Renal pelvis (tissue), 12 donors: Measurements from ENCODE around the gene TRNP1. TPM values are rescaled to one million over a fixed set of nuclear protein-coding genes. Genes with fewer than 3 reads are reported as not detected.
"Not testable (repeated sequence)": the region's sequence is repeated elsewhere in the genome, so short reads cannot be mapped to it uniquely, and the experiment has no call there.

Experiments
- DNase-seq: peaks from one replicate; pipeline ENCODE4 v3.0.0-alpha.2; 2013
- long read RNA-seq, 16 experiments: transcript quantifications; one replicate each; lab custom pipeline, GENCODE V29; 2026
- polyA plus RNA-seq, 3 donors: library from polyadenylated mRNA; unstranded; fragments of 120-200 nt; gene quantifications; one replicate each; pipeline ENCODE4 v1.2.1, GENCODE V29; 2013; ENCODE audit not compliant: insufficient read length in 3 of 3

The TRNP1 gene, protein sequence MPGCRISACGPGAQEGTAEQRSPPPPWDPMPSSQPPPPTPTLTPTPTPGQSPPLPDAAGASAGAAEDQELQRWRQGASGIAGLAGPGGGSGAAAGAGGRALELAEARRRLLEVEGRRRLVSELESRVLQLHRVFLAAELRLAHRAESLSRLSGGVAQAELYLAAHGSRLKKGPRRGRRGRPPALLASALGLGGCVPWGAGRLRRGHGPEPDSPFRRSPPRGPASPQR
- 1 to 10 TPM; 5.5 to 6.8 (median 6.0) TPM for polyA plus RNA-seq
- long read RNA-seq, donor 1, partial matches to known transcripts = 0 of 3 reads
- long read RNA-seq, donor 1, other reads (novel, unspliced or antisense) = 0 of 3 reads
- long read RNA-seq, donor 2, partial matches to known transcripts = 0 of 2 reads
- long read RNA-seq, donor 2, other reads (novel, unspliced or antisense) = 0 of 2 reads
- long read RNA-seq, donor 3, transcript TRNP1-201 (2 exons, 1,958 nt) = major isoform, 7 of 9 reads
- long read RNA-seq, donor 3, partial matches to known transcripts = 0 of 9 reads
- long read RNA-seq, donor 3, other reads (novel, unspliced or antisense) = 0 of 9 reads
- long read RNA-seq, donor 4, transcript TRNP1-201 (2 exons, 1,958 nt) = major isoform, 6 of 9 reads
- long read RNA-seq, donor 4, partial matches to known transcripts = 0 of 9 reads
- long read RNA-seq, donor 4, other reads (novel, unspliced or antisense) = 0 of 9 reads
- long read RNA-seq, donor 5, partial matches to known transcripts = 0 of 3 reads
- long read RNA-seq, donor 5, other reads (novel, unspliced or antisense) = 0 of 3 reads
- long read RNA-seq, donor 6, partial matches to known transcripts = 0 of 4 reads
- long read RNA-seq, donor 6, other reads (novel, unspliced or antisense) = 0 of 4 reads
- long read RNA-seq, donor 7, transcript TRNP1-201 (2 exons, 1,958 nt) = major isoform, 9 of 11 reads
- long read RNA-seq, donor 7, partial matches to known transcripts = 0 of 11 reads
- long read RNA-seq, donor 7, other reads (novel, unspliced or antisense) = 0 of 11 reads
- long read RNA-seq, donor 8 = 0 reads
- long read RNA-seq, donor 9, transcript TRNP1-201 (2 exons, 1,958 nt) = major isoform, 5 of 5 reads
- long read RNA-seq, donor 9, partial matches to known transcripts = 0 of 5 reads
- long read RNA-seq, donor 9, other reads (novel, unspliced or antisense) = 0 of 5 reads
- long read RNA-seq, donor 10, partial matches to known transcripts = 0 of 6 reads
- long read RNA-seq, donor 10, other reads (novel, unspliced or antisense) = 0 of 6 reads
- long read RNA-seq, donor 11, partial matches to known transcripts = 0 of 3 reads
- long read RNA-seq, donor 11, other reads (novel, unspliced or antisense) = 0 of 3 reads
- long read RNA-seq, donor 12, partial matches to known transcripts = 0 of 4 reads
- long read RNA-seq, donor 12, other reads (novel, unspliced or antisense) = 0 of 4 reads
- long read RNA-seq, donor 13, transcript TRNP1-201 (2 exons, 1,958 nt) = major isoform, 8 of 8 reads
- long read RNA-seq, donor 13, partial matches to known transcripts = 0 of 8 reads
- long read RNA-seq, donor 13, other reads (novel, unspliced or antisense) = 0 of 8 reads
- long read RNA-seq, donor 14 = 0 reads
- long read RNA-seq, donor 15, transcript TRNP1-202 (2 exons, 575 nt) = minor isoform, 5 of 41 reads
- long read RNA-seq, donor 15, transcript TRNP1-201 (2 exons, 1,958 nt) = major isoform, 36 of 41 reads
- long read RNA-seq, donor 15, partial matches to known transcripts = 0 of 41 reads
- long read RNA-seq, donor 15, other reads (novel, unspliced or antisense) = 0 of 41 reads
- long read RNA-seq, donor 16, partial matches to known transcripts = 0 of 2 reads
- long read RNA-seq, donor 16, other reads (novel, unspliced or antisense) = 0 of 2 reads

DNA sequence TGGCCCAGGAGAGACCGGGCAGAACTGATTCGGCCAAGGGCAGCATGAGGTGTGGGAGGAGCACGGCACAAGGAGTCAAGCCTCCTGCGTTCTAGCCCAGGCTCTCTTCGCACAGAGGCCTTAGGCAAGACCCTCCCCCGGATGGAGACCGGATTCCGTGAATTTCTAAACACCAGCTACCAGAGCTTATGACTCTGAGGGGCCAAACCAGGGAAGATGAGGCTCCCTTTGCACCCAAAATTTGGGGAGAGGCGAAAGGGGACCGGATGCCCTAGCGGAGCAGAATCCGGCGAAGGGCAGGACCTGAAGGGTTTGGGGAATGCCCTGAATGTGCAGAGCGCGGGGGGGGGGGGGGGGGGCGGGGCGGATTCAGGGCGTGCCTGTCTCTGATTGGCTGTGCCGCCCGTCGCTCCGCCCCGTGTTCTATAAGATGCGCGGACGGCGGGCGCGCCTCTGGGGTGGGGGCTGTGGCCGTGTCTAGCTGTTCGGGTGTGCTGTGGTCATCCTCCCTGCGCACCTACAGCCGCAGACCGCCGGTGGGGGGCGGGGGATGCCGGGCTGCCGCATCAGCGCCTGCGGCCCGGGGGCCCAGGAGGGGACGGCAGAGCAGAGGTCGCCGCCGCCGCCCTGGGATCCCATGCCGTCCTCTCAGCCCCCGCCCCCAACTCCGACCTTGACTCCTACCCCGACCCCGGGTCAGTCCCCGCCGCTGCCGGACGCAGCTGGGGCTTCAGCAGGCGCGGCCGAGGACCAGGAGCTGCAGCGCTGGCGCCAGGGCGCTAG is at the start of gene TRNP1:
TSS of gene TRNP1 (plus strand) at position 456 of the 783 bp plus-strand sequence. CDS start at position 551, 95 bp downstream.
- DNase-seq = peak; percentile 70

DNA sequence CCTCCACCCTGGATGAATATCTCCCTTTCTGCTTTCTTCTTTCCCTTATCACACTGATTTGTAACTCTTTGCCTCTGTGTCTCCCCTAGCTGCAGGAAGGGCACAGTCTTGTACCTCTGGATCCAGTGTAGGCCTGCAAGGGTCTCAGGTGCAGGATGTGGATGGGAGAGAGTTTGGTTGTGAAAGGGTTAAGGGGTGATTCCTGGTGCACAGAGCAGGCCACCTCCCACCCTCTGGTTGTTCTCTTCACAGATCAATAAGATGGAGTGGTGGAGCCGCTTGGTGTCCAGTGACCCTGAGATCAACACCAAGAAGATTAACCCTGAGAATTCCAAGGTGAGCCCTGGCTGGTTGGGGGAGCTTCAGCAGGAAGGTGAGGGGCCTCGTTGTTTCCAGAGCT is 48.4 kb upstream of the TRNP1 start:
- no peak for DNase-seq

DNA sequence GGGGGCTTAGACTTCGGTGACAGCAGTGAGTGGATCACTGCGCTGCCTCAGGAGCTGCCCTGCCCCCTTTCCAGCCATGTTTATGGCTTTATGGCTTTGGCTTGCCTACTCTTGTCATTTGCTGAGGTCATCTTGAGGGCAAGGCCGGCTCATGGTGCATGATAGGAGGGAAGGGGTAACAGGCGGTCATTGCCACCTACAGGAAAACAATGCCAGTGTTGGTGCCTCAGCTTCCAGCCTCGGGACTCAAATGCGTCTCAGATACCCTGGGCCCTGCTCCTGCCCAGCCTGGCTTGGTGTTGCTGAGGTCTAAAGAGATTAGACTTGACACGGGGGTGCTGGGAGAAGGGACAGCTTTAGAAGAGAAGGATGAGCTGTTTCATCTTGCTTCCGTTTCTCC is 47.8 kb upstream of the TRNP1 start:
- DNase-seq = no peak

DNA sequence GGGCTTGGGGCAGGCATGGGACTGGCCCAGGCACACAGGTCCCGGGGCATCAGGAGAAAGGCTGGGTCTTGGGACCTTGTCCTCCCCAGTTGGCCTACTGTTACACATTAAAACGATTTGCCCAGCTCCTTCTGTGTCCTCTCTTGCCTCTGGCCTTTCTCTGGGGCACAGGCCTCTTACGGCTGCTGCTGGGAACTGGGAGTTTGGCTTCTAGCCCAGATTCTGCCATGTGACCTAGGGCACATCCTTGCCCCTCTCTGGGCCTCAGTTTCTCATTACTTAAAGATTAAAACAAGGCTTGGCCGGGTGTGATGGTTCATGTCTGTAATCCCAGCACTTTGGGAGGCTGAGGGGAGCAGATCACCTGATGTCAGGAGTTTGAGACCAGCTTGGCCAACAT is 47.2 kb upstream of the TRNP1 start:
- no peak for DNase-seq

DNA sequence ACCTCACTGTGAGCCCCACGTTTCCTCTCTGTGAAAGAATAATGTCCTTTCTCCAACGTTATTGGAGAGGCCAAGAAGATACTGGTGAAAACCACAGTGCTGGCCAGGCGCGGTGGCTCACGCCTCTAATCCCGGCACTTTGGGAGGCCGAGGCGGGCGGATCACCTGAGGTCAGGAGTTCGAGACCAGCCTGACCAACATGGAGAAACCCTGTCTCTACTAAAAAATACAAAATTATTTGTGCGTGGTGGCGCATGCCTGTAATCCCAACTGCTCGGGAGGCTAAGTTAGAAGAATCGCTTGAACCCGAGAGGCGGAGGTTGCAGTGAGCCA is 44.8 kb upstream of the TRNP1 start:
- DNase-seq = not testable (repeated sequence)

DNA sequence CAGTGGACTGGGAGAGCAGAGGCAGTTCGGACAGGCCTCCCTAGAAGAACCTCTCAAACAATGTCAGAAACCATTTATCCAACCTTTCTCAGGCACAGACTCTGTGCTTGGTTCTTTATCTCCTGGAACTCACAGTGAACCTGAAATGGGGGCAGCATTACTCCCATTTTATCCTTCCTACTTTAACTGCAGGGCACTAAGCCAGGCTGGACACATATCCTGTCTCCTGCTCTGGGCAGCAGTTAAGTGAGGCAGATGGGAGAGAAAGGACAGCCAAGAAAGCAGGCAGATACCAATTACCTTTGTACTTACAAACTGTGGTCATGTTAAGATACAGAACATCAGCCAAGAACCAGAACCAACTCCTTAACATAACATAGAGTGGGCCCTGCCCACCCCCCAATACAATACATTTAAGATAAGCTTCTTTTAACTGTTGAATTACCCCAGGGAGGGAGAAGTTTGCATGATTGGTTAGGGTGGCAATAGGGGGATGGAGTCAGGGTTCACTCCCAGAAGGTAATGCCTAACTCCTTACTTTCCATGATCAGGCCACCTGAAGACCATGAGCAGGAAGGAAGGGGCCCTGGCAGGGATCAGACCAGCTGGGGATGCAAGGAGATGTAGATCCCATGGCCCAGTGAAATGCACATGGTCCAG is 44.1 kb upstream of the TRNP1 start:
- no peak for DNase-seq

DNA sequence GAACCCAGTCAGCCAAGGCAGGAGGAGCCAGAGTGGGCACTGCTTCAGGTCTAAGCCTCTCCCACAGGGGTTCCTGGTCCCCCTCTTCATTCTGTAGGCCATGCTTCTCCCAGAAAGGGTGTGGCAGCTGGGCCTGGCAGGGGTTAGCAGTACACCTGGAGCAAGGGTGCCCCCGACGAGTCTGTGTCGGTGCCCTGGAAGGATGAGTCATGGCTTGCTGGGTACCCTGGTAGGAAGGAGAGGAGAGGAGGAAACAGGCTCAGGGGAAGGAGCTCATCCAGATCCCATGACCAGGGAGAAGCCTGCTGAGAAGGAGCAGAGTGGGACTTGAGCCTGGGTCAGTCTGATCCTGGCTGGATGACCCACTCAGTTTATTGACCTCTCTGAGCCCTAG is 43.6 kb upstream of the TRNP1 start:
- no peak for DNase-seq

DNA sequence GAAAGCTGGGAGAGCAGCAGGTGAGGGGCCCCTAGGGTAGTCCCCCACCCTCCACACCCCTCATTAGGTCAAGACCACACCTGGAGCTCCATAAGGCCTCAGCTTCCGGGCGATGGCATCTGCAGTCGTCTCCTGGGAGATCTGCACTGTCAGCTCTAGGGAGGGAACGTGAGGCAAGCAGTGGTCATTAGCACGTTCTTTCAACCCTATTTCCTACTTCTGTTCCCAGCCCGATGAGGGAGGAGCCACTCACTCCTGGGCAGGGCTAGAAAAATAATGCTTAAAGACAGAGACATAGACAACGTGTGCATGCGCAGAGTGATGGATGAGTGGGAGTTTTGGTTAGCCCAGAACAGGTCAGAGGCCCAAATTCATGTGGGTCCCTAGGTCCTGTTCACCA is 42.9 kb upstream of the TRNP1 start:
- DNase-seq = no peak

DNA sequence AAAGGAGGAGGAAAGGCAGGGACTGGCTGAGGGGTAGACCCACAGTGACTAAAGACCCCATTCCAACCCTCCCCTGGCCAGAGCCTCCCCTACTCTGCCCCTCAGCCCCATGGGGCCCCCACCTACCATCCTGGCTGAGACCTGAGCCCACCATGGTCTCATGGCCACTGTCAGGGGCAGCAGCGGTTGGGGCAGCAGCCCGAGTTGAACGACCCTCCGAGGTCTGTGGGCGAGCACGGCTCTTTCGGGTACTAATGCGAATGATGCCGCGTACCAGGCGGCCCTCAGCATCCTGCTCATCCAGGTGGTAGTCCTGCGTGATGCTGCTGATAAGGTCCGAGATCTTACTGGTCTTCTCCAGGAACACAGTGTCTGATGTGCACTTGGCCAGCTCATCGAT is 42.3 kb upstream of the TRNP1 start:
- no peak for DNase-seq

DNA sequence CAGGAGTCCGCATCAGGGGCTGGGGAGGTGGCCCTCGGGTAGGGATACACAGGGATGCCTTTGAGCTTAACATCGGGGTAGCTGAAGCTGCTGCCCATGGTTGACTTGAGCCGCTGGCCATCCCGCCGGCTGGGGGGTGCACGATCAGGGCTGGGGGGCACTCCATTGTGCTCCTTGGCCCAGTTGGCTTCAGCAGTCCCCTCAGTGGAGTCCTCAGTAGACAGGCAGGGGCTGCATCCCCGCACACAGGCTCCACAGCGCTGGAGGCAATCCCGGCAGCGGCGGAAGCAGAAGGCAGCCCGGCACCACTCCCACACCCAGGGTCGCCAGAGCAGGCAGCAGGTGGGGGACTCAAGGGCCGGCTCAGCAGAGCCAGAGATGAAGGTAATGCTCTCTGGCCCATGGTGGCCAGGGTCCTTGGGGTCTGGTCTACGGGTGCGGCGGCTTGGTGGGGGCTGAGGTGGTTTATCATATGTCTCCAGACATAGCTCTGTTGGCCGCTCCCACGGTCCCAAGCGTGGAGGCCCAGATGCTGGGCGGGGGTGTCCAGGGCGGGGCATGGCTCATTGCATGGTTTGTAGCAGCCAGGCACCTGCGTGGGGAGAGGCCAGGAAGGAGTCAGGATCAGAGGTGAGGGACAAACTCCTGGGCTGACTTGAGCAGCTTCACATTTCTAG is 41.5 kb upstream of the TRNP1 start:
- no peak for DNase-seq

DNA sequence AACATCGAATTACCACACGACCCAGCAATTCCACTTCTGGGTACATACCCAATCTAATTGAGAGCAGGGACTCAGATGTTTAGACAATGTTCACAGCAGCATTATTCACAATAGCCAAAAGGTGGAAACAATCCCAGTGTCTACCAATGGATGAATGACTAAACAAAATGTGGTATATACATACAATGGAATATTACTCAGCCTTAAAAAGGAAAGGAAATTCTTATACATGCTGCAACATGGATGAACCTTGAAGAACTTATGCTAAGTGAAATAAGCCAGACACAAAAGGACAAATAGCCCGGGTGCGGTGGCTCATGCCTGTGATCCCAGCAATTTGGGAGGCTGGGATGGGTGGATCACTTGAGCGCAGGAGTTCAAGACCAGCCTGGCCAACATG is 40.1 kb upstream of the TRNP1 start:
- DNase-seq = no peak

DNA sequence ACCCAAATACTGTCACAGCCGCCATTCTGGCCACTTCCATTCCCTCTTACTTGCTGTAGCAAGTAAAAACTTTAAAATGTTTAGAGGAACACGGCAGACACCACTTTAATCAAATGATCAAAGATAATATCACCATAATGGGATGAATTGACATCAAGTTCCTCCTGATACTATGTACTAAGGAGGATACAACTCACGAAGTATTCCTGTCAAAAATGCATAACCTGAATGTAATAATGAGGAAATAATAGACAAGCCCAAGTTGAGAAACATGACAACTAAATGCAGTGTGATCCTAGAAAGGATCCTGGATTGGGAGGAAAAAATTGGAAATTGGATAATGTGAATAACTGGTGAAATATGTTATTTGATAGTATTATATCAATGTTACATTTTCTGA is 37.2 kb upstream of the TRNP1 start:
- DNase-seq = no peak

DNA sequence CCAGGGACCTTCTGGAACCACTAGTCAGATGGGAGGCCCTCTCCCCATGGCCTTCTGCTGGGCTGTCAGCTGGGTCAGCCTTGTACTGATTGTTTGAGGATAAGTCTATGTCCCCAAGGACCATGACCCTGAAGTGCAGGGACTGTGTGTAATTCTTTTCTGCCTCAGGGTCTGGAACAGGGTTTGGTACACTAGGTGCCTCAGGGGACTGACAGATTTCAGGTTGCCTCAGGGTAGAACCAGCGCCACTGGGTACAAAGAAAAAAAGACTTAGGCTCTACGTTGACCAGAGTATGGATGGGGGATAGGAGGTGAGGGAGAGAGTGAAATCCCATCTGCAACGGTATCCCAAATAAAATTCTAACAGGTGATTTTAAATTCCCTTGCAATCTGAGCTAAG is 36.2 kb upstream of the TRNP1 start:
- DNase-seq = no peak

DNA sequence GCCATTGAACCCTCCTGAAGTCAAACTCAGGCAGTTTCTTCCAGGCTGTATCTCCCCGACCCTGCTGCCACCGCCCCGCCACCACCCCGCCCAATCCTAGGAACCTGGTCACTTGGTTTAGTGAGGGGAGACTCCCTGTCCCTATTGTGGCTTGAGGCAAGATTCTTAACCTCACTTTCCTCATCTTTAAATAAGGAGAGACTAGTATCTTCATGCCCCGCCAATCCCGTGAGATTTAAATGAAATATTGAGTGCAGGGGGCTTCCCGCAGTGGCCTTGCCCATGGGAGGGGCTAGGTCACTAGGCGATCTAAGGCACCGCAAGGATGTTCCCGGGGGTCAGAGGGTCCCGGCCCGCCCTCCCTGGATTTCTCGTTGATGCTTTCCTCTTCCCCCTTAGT is 34.2 kb upstream of the TRNP1 start:
- DNase-seq = no peak

DNA sequence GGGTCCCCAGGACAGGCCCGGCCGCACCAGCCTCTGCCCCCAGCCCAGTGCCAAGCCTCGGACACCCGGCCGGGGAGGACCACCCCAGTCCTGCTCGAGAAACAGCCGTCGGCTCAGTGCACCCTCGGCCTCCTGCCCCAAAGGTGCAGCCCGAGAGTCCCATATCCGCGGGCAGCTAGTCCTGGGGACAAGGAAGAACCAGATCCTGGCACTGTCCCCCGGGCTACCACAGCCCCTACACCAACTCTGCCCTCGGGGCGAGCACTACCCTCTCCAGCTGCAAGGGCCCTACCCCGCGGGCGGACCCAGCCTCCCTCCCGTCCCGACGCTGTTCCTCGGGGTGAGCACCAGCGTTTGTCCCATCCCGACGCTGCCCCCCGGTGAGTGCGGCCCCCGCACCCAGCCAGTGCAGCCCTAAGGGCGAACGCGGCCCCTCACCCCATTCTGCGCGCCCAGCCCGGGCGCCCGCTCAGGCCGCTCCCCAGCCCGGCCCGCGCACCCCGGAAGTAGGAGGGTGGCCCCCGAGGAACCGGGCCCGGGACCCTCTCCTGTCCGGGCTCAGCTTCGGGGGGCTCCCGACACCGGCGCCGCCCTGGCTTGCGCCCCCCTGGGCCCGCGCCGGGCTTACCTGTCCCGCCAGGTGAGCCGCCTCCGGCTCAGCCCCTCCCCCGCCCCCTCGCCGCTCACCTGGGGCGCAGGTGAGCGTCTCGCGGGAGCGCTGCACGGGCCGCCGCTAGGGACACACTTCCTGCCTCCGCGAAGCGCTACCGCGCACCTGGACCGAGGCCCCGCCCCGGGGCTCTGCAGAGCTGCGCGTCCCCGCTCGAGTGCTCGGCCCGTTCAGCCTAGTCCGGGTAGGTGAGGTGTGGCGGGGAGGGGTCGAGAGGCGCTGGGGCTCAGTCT is 33.5 kb upstream of the TRNP1 start, which contains the start of gene KDF1:
TSS of gene KDF1 (minus strand) at position 747 of the 903 bp plus-strand sequence. CDS start 8,088 bp downstream, outside the sequence.
- DNase-seq = peak; percentile 51

DNA sequence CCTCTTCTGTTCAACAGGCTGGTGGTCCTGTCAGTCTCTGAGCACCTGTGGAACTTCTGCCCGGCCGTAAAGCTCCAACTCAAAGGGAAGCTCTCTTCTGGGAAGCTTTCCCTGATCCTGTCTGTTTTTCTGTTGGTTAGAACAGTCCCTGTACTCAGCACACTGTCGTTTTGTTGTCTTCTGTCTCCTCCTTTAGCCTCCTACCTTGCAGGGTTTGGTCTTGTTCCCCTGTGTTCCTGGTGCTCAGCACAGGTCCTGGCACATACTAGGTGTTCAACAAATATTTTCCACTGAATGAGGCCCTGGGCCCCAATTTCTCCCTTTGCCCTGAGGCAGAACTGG is 32.9 kb upstream of the TRNP1 start:
- no peak for DNase-seq

DNA sequence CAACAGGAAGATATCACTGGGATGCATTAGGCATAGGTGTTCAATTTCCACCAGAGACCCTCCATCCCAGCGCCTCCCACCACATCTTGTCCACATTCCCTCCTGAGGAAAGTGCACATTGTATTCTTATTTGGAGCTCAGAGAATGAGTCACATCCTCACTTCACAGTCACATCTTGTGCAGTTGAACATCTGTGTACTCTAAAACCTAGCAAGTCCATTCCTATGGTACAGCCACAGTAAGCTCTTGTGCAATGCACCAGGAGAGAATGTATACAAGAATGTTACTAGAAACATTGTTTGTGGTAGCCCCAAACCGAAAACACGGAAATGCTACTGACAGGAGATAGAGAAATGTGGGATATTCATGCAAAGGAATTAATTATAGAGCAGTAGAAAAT is 31.7 kb upstream of the TRNP1 start:
- DNase-seq = no peak

DNA sequence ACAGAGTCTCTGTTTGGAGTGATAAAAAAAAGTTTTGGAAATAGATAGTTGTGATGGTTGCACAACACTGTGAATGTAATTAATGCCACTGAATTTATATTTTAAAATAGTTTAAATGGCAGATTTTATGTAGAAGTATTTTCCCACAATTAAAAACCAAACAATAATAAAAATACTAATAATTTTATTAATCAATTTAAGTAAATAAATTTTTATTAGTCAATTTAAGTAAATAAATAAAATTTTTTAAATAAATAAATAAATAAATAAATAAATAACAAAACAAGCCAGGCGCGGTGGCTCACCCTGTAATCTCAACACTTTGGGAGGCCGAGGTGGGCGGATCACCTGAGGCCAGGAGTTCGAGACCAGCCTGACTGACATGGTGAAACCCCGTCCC is 28.3 kb upstream of the TRNP1 start:
- no peak for DNase-seq
